Measurements from ENCODE around the gene MAPKAPK2. TPM values are rescaled to one million over a fixed set of nuclear protein-coding genes. Genes with fewer than 3 reads are reported as not detected.

Gene MAPKAPK2
- total RNA-seq, 6 donors from 2014 or later = 64.8 to 135 (median 84.3) TPM

DNA sequence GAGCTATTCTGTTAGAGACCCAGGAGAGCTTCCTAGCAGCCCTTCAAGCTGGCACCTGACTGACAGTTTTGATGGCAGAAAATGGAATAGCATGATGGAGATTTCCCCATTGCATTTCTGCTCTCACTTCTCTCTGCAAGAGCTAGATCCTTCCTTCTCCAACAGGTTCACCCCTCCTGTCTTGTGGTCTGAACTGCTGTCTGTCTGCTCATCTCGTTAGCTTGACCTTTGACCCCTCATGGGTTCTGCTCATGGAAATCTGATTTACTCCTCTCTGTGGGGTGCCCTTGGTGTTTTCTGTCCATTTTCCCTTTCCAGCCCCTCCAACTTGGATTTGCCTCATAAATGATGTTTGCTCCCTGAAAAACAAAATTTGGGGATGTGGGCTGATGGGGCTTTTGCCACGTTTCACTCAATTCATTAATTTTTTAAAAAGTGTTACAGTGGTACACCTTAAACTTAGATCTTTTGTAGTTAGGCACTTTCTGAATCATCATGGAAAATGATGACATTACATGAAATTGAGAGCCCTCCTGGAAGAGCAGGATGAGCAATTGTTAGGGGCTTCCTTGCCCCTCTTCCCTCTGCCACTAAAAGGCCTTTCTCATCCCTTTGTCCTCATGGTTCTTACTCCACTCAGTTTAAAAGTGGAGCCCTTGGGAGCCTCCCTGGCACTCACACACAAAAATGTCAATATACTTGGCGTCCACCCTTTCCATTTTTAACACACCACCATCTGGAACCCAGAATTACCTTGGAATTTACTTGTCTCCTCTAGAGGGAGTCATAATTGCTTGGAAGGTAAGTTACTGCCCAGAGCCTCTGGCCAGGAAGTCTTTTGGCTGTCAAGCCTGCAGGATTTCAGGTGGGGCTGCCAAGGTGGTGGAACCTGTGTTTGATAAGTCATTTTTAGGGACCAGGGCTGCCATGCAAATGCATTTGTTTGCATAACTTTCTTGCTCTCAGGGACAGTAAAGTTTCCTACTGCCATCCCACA is 54.0 kb downstream of the MAPKAPK2 start:
- no peaks in the 10 kb centered on the region for H3K9me3 ChIP-seq
- no peaks in the 10 kb centered on the region for H3K27me3 ChIP-seq
- 66 to 68% methylated on average over 3 of the region's 3 CpGs for WGBS, 2 donors
- peaks cover 0 to 17% (median 11%) of the 10 kb centered on the region in 4 donors for H3K36me3 ChIP-seq
- H3K27ac ChIP-seq = no peak overlapping the region
- no peak overlapping the region for H3K4me3 ChIP-seq
- TF ChIP-seq, protein P1, sequence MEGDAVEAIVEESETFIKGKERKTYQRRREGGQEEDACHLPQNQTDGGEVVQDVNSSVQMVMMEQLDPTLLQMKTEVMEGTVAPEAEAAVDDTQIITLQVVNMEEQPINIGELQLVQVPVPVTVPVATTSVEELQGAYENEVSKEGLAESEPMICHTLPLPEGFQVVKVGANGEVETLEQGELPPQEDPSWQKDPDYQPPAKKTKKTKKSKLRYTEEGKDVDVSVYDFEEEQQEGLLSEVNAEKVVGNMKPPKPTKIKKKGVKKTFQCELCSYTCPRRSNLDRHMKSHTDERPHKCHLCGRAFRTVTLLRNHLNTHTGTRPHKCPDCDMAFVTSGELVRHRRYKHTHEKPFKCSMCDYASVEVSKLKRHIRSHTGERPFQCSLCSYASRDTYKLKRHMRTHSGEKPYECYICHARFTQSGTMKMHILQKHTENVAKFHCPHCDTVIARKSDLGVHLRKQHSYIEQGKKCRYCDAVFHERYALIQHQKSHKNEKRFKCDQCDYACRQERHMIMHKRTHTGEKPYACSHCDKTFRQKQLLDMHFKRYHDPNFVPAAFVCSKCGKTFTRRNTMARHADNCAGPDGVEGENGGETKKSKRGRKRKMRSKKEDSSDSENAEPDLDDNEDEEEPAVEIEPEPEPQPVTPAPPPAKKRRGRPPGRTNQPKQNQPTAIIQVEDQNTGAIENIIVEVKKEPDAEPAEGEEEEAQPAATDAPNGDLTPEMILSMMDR (IDR thresholded peaks at IDR 0.05) = peak in 1 of 6 experiments; percentile 20
- no peak for TF ChIP-seq EP300 (IDR thresholded peaks at IDR 0.05)
- peaks cover 4 to 28% (median 14%) of the 10 kb centered on the region in 4 donors for H3K4me1 ChIP-seq
- DNase-seq (no peak), ATAC-seq (ENCODE audit: low FRiP score in 2 of 2) (no peak)

DNA sequence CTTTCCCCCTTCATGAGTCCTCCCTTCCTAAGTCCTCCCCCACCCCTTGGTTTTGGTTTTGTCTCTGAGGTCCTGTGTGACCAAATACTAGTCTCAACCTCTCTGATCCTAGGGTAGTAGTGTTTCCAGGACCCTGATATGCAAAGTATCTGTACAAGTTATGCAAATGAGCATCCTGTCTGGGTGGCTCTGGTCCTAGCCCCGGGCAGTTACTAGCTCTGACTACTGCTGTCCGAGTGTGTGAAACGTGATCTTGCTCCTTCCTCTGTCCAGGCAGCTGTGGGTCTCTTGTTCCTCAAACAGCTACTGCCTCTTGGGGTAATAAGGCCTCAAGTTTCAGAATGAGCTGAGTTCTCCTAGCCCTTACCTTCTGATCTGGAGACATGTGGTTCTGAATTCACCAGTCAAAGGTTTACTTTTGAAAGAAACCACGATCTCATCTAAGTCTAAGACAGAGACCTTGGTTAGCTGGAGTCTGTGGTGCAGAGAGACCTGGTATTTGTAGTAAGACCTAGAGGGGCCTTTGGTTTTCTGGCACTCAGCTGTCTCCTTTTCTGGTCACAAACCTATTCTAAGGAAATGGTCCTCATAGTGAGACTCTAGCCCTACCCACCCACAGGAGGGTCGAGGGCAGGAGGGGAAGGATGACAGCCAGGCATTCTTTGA is 54.8 kb downstream of the MAPKAPK2 start:
- Histone ChIP-seq H3K27me3 (no peaks in the 10 kb centered on the region), H3K4me3 (no peak overlapping the region), H3K9me3 (no peaks in the 10 kb centered on the region), H3K27ac (no peak overlapping the region), H3K36me3 (peaks cover 0 to 9% (median 6%) of the 10 kb centered on the region in 4 donors), H3K4me1 (peaks cover 4 to 28% (median 14%) of the 10 kb centered on the region in 4 donors)
- no peak for TF ChIP-seq POLR2A (IDR thresholded peaks at IDR 0.05)
- TF ChIP-seq POLR2AphosphoS5 (IDR thresholded peaks at IDR 0.05) = no peak
- no peak for TF ChIP-seq EP300 (IDR thresholded peaks at IDR 0.05)
- TF ChIP-seq, protein P1 (IDR thresholded peaks at IDR 0.05) = no peak
- DNase-seq (no peak), ATAC-seq (ENCODE audit: low FRiP score in 2 of 2) (peak in 1 of 2 donors; percentile 45)
- WGBS, 2 donors = 22 to 28% methylated on average over 5 of the region's 5 CpGs

DNA sequence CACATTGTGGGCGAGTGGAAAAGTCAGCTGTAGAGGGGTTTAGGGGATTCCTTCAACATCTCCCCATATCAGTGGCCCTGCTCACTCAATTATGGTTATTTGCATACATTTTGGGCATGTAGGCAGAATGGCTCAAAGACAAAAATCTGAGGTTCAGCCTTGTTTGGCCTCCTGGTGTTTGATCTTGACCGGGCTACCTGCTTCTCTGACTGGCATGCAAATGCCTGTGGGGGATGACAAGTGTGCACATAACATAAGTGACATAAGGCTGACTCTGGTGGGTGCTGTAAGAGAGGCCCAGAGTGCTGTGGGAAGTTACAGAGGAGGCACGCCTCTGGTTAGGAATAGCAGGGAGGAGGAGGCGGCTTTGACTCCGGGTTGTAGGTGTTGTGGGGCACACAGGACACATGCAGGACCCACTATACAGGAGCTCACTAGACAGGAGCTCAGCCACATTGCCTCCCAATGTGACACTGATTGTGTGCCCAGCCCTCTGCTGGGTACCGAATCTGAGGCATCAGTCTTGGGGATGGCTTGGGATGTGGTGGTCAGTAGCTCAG is 56.5 kb downstream of the MAPKAPK2 start:
- Histone ChIP-seq H3K27ac (no peak overlapping the region), H3K4me1 (peaks cover 4 to 28% (median 8%) of the 10 kb centered on the region in 4 donors), H3K36me3 (no peaks in the 10 kb centered on the region), H3K4me3 (no peak overlapping the region), H3K9me3 (no peaks in the 10 kb centered on the region), H3K27me3 (no peaks in the 10 kb centered on the region)
- DNase-seq (no peak), ATAC-seq (ENCODE audit: low FRiP score in 2 of 2) (no peak)
- TF ChIP-seq EP300 (IDR thresholded peaks at IDR 0.05) (no peak), POLR2AphosphoS5 (IDR thresholded peaks at IDR 0.05) (no peak), POLR2A (IDR thresholded peaks at IDR 0.05) (no peak)
- TF ChIP-seq, protein P1 (IDR thresholded peaks at IDR 0.05) = no peak
- WGBS, 2 donors = 87 to 90% methylated on average over 6 of the region's 6 CpGs

DNA sequence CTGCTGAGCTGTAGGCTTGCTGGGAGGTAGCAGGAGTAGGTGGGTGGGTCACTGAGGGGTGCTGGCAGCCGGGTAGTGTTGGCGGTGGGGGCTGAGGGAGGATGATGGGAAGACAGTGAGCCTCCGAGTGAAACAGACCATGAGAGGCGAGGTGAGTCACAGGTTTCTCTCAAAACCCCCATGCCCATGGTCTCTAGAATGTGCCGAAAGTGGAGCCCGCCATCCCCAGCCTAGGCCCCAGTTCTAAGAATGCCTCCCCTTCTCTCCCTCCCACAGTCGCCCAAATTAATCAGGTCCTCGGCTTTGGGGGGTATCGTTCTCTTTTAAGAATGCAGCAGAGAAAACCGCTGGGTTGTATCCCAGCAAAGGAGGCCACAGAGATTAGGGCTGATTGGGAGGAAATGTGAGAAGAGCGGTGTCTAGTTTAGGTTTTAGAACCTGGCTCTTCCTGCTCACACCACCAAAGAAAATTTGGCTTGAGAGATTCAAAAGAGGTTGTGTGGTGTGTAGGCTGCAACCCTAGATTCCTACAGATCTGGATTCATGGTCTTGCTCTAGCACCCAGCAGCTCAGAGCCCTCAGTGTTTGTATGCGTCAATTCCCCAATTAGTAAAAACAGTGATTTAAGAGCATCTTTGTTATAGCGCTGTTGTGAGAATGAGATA is 58.1 kb downstream of the MAPKAPK2 start:
- ATAC-seq (ENCODE audit: low FRiP score in 2 of 2) = no peak
- H3K9me3 ChIP-seq = no peaks in the 10 kb centered on the region
- H3K4me3 ChIP-seq = no peak overlapping the region
- TF ChIP-seq, protein P1 (IDR thresholded peaks at IDR 0.05) = no peak
- TF ChIP-seq POLR2AphosphoS5 (IDR thresholded peaks at IDR 0.05) (no peak), EP300 (IDR thresholded peaks at IDR 0.05) (no peak), POLR2A (IDR thresholded peaks at IDR 0.05) (no peak)
- 79% methylated on average over 13 of the region's 13 CpGs for WGBS, 2 donors
- H3K4me1 ChIP-seq = peaks cover 2 to 16% (median 6%) of the 10 kb centered on the region in 4 donors
- H3K27ac ChIP-seq = no peak overlapping the region
- no peaks in the 10 kb centered on the region for H3K36me3 ChIP-seq
- DNase-seq = no peak
- no peaks in the 10 kb centered on the region for H3K27me3 ChIP-seq

Data from upper lobe of left lung (tissue), 6 donors.